CD4-positive, alpha-beta memory T cell (primary cell): ENCODE measurements around the gene GAB2. TPM values are rescaled to one million over a fixed set of nuclear protein-coding genes. Genes with fewer than 3 reads are reported as not detected.

Experiments
- CTCF ChIA-PET: fragments of 350-600 bp; sonication (Branson Sonifier 250); formaldehyde crosslinking; loops from one replicate; lab custom pipeline; 2021; ENCODE audit warnings: inconsistent platforms; ENCODE audit not compliant: partially characterized antibody; lab: Charles Lee
- POLR2A ChIA-PET: fragments of 350-600 bp; sonication (Branson Sonifier 250); formaldehyde crosslinking; loops from one replicate; lab custom pipeline; 2021; ENCODE audit not compliant: partially characterized antibody; lab: Charles Lee
- DNase-seq, 5 donors: peaks; one replicate each; pipeline versions ENCODE4 v3.0.0 to v3.0.0-alpha.2; 2020 to 2022; ENCODE audit warnings: mixed read lengths in 1 of 5
- H3K27ac ChIP-seq: one replicate; pipeline ENCODE4 v1.7.0; 2013; ENCODE audit warnings: low read depth, low read length
- H3K27me3 ChIP-seq: 2 replicates; pipeline ENCODE4 v1.7.0; 2013; ENCODE audit warnings: mild to moderate bottlenecking, low read length, moderate library complexity; ENCODE audit not compliant: insufficient read depth
- H3K36me3 ChIP-seq: 2 replicates; pipeline ENCODE4 v1.7.0; 2013; ENCODE audit warnings: mild to moderate bottlenecking, low read length, moderate library complexity; ENCODE audit not compliant: insufficient read depth
- H3K4me1 ChIP-seq: 2 replicates; pipeline ENCODE4 v1.7.0; 2013; ENCODE audit warnings: mild to moderate bottlenecking, low read length, moderate library complexity; ENCODE audit not compliant: insufficient read depth
- H3K4me3 ChIP-seq, 2 donors: one replicate each; pipeline ENCODE4 v1.7.0; 2013; ENCODE audit warnings: low read length in 2 of 2, mild to moderate bottlenecking in 1 of 2
- H3K9me3 ChIP-seq, 2 donors: one replicate each; pipeline ENCODE4 v1.7.0; 2013; ENCODE audit warnings: low read length in 2 of 2, control low read depth in 1 of 2; ENCODE audit not compliant: control insufficient read depth in 1 of 2
- H3K27ac Mint-ChIP-seq, 7 donors: one replicate each; pipeline ENCODE4 v1.8.0; 2020 to 2021; ENCODE audit warnings: mixed read lengths in 7 of 7, mild to moderate bottlenecking in 6 of 7, inconsistent platforms in 3 of 7, moderate library complexity in 3 of 7
- H3K27me3 Mint-ChIP-seq, 2 donors: one replicate each; pipeline ENCODE4 v1.8.0; 2020 to 2021; ENCODE audit warnings: mixed read lengths in 2 of 2
- H3K36me3 Mint-ChIP-seq, 2 donors: one replicate each; pipeline ENCODE4 v1.8.0; 2020 to 2021; ENCODE audit warnings: mixed read lengths in 2 of 2, inconsistent platforms in 1 of 2, mild to moderate bottlenecking in 1 of 2
- H3K4me1 Mint-ChIP-seq, 4 donors: one replicate each; pipeline ENCODE4 v1.8.0; 2020 to 2021; ENCODE audit warnings: mixed read lengths in 4 of 4, mild to moderate bottlenecking in 1 of 4
- H3K4me3 Mint-ChIP-seq, 8 donors: one replicate each; pipeline ENCODE4 v1.8.0; 2020 to 2021; ENCODE audit warnings: mixed read lengths in 8 of 8, mild to moderate bottlenecking in 7 of 8, moderate library complexity in 6 of 8, inconsistent platforms in 3 of 8
- H3K9me3 Mint-ChIP-seq, 8 donors: one replicate each; pipeline ENCODE4 v1.8.0; 2020 to 2021; ENCODE audit warnings: mixed read lengths in 8 of 8, mild to moderate bottlenecking in 5 of 8, inconsistent platforms in 3 of 8, moderate library complexity in 1 of 8
- intact Hi-C: fragments of 100-400 bp; cut with micrococcal nuclease; formaldehyde crosslinking; loops from one replicate; pipeline ENCODE4 v1.15.1; 2023
- polyA plus RNA-seq, 2 donors: library from polyadenylated mRNA; unstranded; fragments of 300-500 nt; fragmentation: Illumina TruSeq; gene quantifications; one replicate each; pipeline ENCODE4 v1.2.3, GENCODE V29; 2021
- total RNA-seq, 2 experiments: library from RNA; stranded (reverse); gene quantifications; one replicate each; pipeline ENCODE4 v1.2.3, GENCODE V29; 2021

The GAB2 gene
- total and polyA plus RNA-seq, 4 experiments from 2014 or later = 0.05 to 6.7 (median 3.1) TPM

DNA sequence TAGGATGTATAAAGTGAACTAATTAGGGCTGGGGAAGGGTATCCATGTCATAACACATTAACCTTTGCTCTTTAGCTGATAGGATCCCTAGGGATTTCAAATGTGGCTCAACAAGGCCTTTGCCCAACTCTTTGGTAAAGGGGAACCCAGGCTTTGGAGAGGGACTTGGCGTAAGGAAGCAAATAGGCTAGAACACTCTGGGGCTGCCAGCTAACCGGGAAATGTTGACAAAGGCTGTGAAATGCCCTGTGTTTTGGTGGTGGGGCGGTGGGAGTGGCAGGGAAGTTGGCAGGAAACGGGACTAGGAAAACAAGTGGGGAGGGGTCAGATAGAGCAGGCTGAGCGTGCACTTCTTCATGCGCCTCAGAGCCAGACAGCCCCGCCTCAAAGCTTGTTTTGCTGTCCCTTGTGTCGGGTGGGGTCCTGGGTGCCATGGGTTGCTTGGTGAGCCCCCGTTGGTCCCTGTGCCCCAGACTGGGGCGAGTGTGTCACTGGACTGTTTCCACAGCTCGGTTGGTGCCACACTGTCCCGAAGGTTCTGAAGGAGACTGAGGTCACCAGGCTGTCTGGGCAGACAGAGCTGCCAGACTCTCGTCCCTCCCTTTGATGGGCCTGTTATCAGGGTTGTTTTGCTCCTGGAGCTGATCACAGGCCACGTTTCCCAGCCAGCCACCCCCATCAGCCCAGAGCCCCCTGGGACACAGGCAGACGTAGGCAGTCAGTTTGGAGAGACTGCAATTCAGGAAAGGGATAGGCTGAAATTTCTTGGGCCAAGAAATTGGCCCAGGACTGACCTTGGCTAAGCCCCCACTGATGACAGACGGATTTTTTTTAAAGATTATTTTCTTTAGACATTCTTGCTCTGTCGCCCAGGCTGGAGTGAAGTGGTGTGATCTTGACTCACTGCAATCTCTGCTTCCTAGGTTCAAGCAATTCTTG is 248.8 kb downstream of the GAB2 start:
- H3K27ac ChIP-seq = no peak overlapping the region
- ChIA-PET CTCF (no interaction called here), POLR2A (no interaction called here)
- no peak for DNase-seq
- H3K9me3 Mint-ChIP-seq = no peaks in the 10 kb centered on the region
- H3K4me1 Mint-ChIP-seq = peaks cover 0 to 1% (median 0%) of the 10 kb centered on the region in 4 donors
- H3K4me3 ChIP-seq = no peak overlapping the region
- peaks cover 4% of the 10 kb centered on the region for H3K36me3 ChIP-seq
- H3K27me3 Mint-ChIP-seq = no peaks in the 10 kb centered on the region
- no peaks in the 10 kb centered on the region for H3K27me3 ChIP-seq
- intact Hi-C loops = no loop called here
- H3K9me3 ChIP-seq = no peaks in the 10 kb centered on the region
- H3K4me1 ChIP-seq = no peaks in the 10 kb centered on the region
- H3K27ac Mint-ChIP-seq = no peak overlapping the region
- peaks cover 11 to 24% of the 10 kb centered on the region in 2 donors for H3K36me3 Mint-ChIP-seq
- H3K4me3 Mint-ChIP-seq = no peak overlapping the region

DNA sequence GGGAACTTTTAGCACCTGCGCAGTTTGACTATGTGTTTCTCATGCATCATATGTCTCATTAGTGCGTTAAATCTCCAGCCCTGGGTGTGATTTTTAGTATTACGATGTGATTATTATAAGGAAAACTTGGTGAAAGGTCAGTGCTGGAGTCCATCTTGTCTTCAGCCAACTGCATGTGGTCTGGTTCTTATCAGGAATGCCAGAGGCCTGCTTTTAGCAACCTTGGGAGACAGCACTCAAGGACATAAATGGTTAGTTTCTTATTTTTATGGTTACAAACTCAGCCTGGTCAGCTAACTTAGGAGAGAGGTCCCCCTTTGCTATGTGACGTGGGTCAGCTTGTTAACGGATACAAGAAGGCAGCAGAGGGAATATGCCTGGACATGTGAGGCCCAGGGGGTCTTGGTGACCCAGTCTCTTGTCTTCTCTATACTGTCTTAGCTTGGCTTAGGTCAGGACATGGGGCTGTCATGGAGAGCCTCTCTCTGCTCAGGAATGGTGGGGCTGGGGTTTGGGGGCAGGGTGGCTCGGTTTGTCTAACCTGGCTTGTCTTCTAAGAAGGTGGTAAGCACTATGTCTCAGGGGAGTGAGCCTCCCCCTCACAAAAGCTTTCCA is 250.7 kb downstream of the GAB2 start:
- Mint-ChIP-seq H3K27ac (peak overlapping the region in 1 of 7 donors; percentile 63), H3K36me3 (peaks cover 0 to 9% of the 10 kb centered on the region in 2 donors), H3K4me1 (no peaks in the 10 kb centered on the region), H3K27me3 (no peaks in the 10 kb centered on the region), H3K9me3 (no peaks in the 10 kb centered on the region), H3K4me3 (no peak overlapping the region)
- Histone ChIP-seq H3K4me3 (no peak overlapping the region), H3K27me3 (no peaks in the 10 kb centered on the region), H3K9me3 (no peaks in the 10 kb centered on the region), H3K36me3 (no peaks in the 10 kb centered on the region), H3K4me1 (no peaks in the 10 kb centered on the region), H3K27ac (no peak overlapping the region)
- ChIA-PET CTCF (no interaction called here), POLR2A (no interaction called here)
- no peak for DNase-seq
- intact Hi-C loops = no loop called here

Other genes with a start within 250 kb of the GAB2 start
- 1 to 10 TPM; 8.0 to 8.6 TPM for gene KCTD21, start 229.2 kb downstream of the GAB2 start, total RNA-seq
- 1 to 10 TPM in 1 of 2 donors, under 1 TPM in 1; 0.88 to 2.6 TPM for gene KCTD21, start 229.2 kb downstream of the GAB2 start, polyA plus RNA-seq
- 10 to 100 TPM; 12.4 to 14.3 TPM for gene USP35, start 228.9 kb downstream of the GAB2 start, total RNA-seq
- 1 to 10 TPM in 1 of 2 donors, under 1 TPM in 1; 0.11 to 1.2 TPM for gene USP35, start 228.9 kb downstream of the GAB2 start, polyA plus RNA-seq
- 10 to 100 TPM; 16.9 to 18.4 TPM for gene NARS2, start 157.0 kb upstream of the GAB2 start, total RNA-seq
- gene NARS2, start 157.0 kb upstream of the GAB2 start, polyA plus RNA-seq = 10 to 100 TPM; 14.3 to 16.5 TPM